PC-9 (cell line): ENCODE data around the gene SEC16A. TPM values are rescaled to one million over a fixed set of nuclear protein-coding genes. Genes with fewer than 3 reads are reported as not detected.

Source experiments
- BruUV-seq: library from RNA; stranded (reverse); fragments of 400-500 nt; replicated peaks from 2 replicates; lab custom pipeline; 2021; lab: Mats Ljungman, UMichigan
- CTCF ChIA-PET: fragments of 300-600 bp; sonication (Branson Sonifier 250); formaldehyde crosslinking; loops from one replicate; lab custom pipeline; 2022; ENCODE audit warnings: antibody characterized with exemption; lab: Charles Lee
- POLR2A ChIA-PET: fragments of 300-600 bp; sonication (Branson Sonifier 250); formaldehyde crosslinking; loops from one replicate; lab custom pipeline; 2022; ENCODE audit warnings: antibody characterized with exemption; ENCODE audit not compliant: unreplicated experiment; lab: Charles Lee
- DNase-seq, 2 experiments: peaks; one replicate each; pipeline versions ENCODE4 v3.0.0 to v3.0.0-alpha.2; 2015 to 2022; ENCODE audit warnings: mixed read lengths in 1 of 2
- H2AFZ ChIP-seq: fragments of 200-600 bp; sonication (generic); 2 replicates; pipeline ENCODE4 v1.8.1; 2017; ENCODE audit warnings: antibody characterized with exemption
- H3F3A ChIP-seq: fragments of 200-600 bp; sonication (generic); 2 replicates; pipeline ENCODE4 v1.8.1; 2017; ENCODE audit warnings: antibody characterized with exemption, mild to moderate bottlenecking, low read depth; ENCODE audit not compliant: insufficient read depth
- H3K27ac ChIP-seq: fragments of 200-600 bp; sonication (generic); 2 replicates; pipeline ENCODE4 v1.6.1; 2016; ENCODE audit warnings: mixed run types
- H3K27me3 ChIP-seq: fragments of 200-600 bp; sonication (generic); 2 replicates; pipeline ENCODE4 v1.6.1; 2016; ENCODE audit warnings: low read depth, mixed run types; ENCODE audit not compliant: insufficient read depth
- H3K36me3 ChIP-seq: fragments of 200-600 bp; sonication (generic); 2 replicates; pipeline ENCODE4 v1.6.1; 2016; ENCODE audit warnings: low read depth, mixed run types
- H3K4me1 ChIP-seq: fragments of 200-600 bp; sonication (generic); replicated peaks from 2 replicates; pipeline ENCODE4 v1.6.1; 2016; ENCODE audit warnings: mixed run types; ENCODE audit not compliant: insufficient read depth
- H3K4me2 ChIP-seq: fragments of 200-600 bp; sonication (generic); 2 replicates; pipeline ENCODE4 v1.6.1; 2017; ENCODE audit warnings: mixed run types
- H3K4me3 ChIP-seq: fragments of 200-600 bp; sonication (generic); 2 replicates; pipeline ENCODE4 v1.6.1; 2016; ENCODE audit warnings: mixed run types
- H3K79me2 ChIP-seq: fragments of 200-600 bp; sonication (generic); 2 replicates; pipeline ENCODE4 v1.6.1; 2017; ENCODE audit warnings: low read depth, mixed run types
- H3K9me2 ChIP-seq: fragments of 200-600 bp; sonication (generic); 2 replicates; pipeline ENCODE4 v1.8.1; 2017; ENCODE audit warnings: mild to moderate bottlenecking; ENCODE audit not compliant: insufficient read depth
- H3K9me3 ChIP-seq: fragments of 200-600 bp; sonication (generic); 2 replicates; pipeline ENCODE4 v1.8.1; 2016; ENCODE audit warnings: low read depth; ENCODE audit not compliant: insufficient read depth
- H4K20me1 ChIP-seq: fragments of 200-600 bp; sonication (generic); 2 replicates; pipeline ENCODE4 v1.8.1; 2017; ENCODE audit not compliant: insufficient read depth
- CTCF ChIP-seq: fragments of 200-600 bp; sonication (generic); conservative IDR thresholded peaks from 2 replicates; pipeline ENCODE4 v1.6.1; 2017; ENCODE audit warnings: mixed run types, antibody characterized with exemption, mild to moderate bottlenecking, moderate library complexity
- EZH2 ChIP-seq: fragments of 200-600 bp; sonication (generic); IDR thresholded peaks from 2 replicates; pipeline ENCODE4 v1.8.0; 2017; ENCODE audit warnings: antibody characterized with exemption, low read depth
- intact Hi-C: fragments of 100-400 bp; cut with micrococcal nuclease; formaldehyde crosslinking; loops from one replicate; pipeline ENCODE4 v1.10.0; 2022; ENCODE audit not compliant: unreplicated experiment
- total RNA-seq: library from RNA; stranded (reverse); gene quantifications from 2 replicates; pipeline ENCODE4 v1.2.3, GENCODE V29; 2021

The SEC16A gene
- total RNA-seq, 1 experiment from 2014 or later, result 81.8 TPM

- CTCF ChIA-PET, result interaction anchor here (0.6 kb wide), 1 partner anchor 35 kb away, joined by 6 read pairs; no protein-coding TSS in a partner anchor
- Histone ChIP-seq H3K27ac (no peak overlapping the region), H3K79me2 (no peaks in the 10 kb centered on the region), H3K36me3 (no peaks in the 10 kb centered on the region), H3K9me2 (no peaks in the 10 kb centered on the region), H3K4me3 (no peak overlapping the region), H3K4me2 (no peak overlapping the region), H2AFZ (no peak overlapping the region), H3K4me1 (no peaks in the 10 kb centered on the region), H3F3A (no peaks in the 10 kb centered on the region), H3K9me3 (no peaks in the 10 kb centered on the region), H3K27me3 (no peaks in the 10 kb centered on the region), H4K20me1 (no peaks in the 10 kb centered on the region)
- POLR2A ChIA-PET, result no interaction called here
- BruUV-seq, result TSS peak; percentile 27
- intact Hi-C loops, result no loop called here
- no peak for TF ChIP-seq CTCF
- no peak for TF ChIP-seq EZH2
- DNase-seq, result no peak
Observed at GRCh38 chr9:136492978-136493522, 10.2 kb upstream of the SEC16A start.

- ChIA-PET CTCF (interaction anchor here (3.9 kb wide), 1 partner anchor 136 kb away, joined by 38 read pairs; no protein-coding TSS in a partner anchor), POLR2A (interaction anchor here (0.7 kb wide), 1 partner anchor 14 kb away, joined by 4 read pairs; no protein-coding TSS in a partner anchor)
- intact Hi-C loops, result loop anchor here (2.0 to 10.0 kb wide), 3 partner anchors 145 to 305 kb away; partner anchors contain the start of genes CCDC183 and TMEM141
- H3K4me1 ChIP-seq, result peaks cover 7% of the 10 kb centered on the region
- no TSS peak for BruUV-seq
- H2AFZ ChIP-seq, result no peak overlapping the region
- no peak for TF ChIP-seq CTCF
- TF ChIP-seq EZH2, result no peak
- no peaks in the 10 kb centered on the region for H3K36me3 ChIP-seq
- H3K4me3 ChIP-seq, result no peak overlapping the region
- H3K4me2 ChIP-seq, result no peak overlapping the region
- no peaks in the 10 kb centered on the region for H3K27me3 ChIP-seq
- peaks cover 11% of the 10 kb centered on the region for H3K79me2 ChIP-seq
- DNase-seq, result no peak
- no peaks in the 10 kb centered on the region for H3K9me3 ChIP-seq
- 0 out of 2 replicates have a peak, but pooled peaks cover 6% of the 10 kb centered on the region for H3F3A ChIP-seq
- peaks cover 9% of the 10 kb centered on the region for H4K20me1 ChIP-seq
- H3K27ac ChIP-seq, result no peak overlapping the region
- no peaks in the 10 kb centered on the region for H3K9me2 ChIP-seq
Observed at GRCh38 chr9:136489731-136490130, 6.9 kb upstream of the SEC16A start.

GRCh38 chr9:136488247-136489214, 5.7 kb upstream of the SEC16A start:
- H3K4me3 ChIP-seq, result no peak overlapping the region
- H4K20me1 ChIP-seq, result peaks cover 9% of the 10 kb centered on the region
- H3K9me2 ChIP-seq, result no peaks in the 10 kb centered on the region
- H3K27me3 ChIP-seq, result no peaks in the 10 kb centered on the region
- intact Hi-C loops, result loop anchor here (1.0 to 10.0 kb wide), 6 partner anchors 58 to 306 kb away; partner anchors contain the start of genes CCDC183, NOTCH1 and TMEM141
- POLR2A ChIA-PET, result interaction anchor here (0.6 kb wide), 1 partner anchor 56 kb away, joined by 3 read pairs; no protein-coding TSS in a partner anchor
- H3K4me2 ChIP-seq, result no peak overlapping the region
- peaks cover 7% of the 10 kb centered on the region for H3K4me1 ChIP-seq
- peak; percentile 50 to 87 for DNase-seq
- H3K79me2 ChIP-seq, result peaks cover 11% of the 10 kb centered on the region
- H3F3A ChIP-seq, result peaks cover 9% of the 10 kb centered on the region; the same call in 1 of the 2 replicates
- no peaks in the 10 kb centered on the region for H3K36me3 ChIP-seq
- H3K9me3 ChIP-seq, result no peaks in the 10 kb centered on the region
- TF ChIP-seq CTCF (peak; percentile 98), EZH2 (no peak)
- no peak overlapping the region for H2AFZ ChIP-seq
- no peak overlapping the region for H3K27ac ChIP-seq
- CTCF ChIA-PET, result interaction anchor here (0.6 to 3.9 kb wide), 4 partner anchors 45 to 143 kb away, joined by 3 to 38 read pairs (median 4); no protein-coding TSS in a partner anchor
- no TSS peak for BruUV-seq
